Measurements from ENCODE around the gene BSPRY.

BSPRY gene

GRCh38 chr9:113302792-113303418 lies 46.4 kb upstream of the BSPRY start, which contains the start of gene RNF183:
TSS of gene RNF183 (minus strand) at chr9:113303376. CDS start at chr9:113298184, 5,192 bp downstream.
- Histone ChIP-seq H3K4me3 (replicated peaks; ENCODE audit: insufficient read depth, low read length) (no peak within 1 kb of the TSS), H3K27me3 (ENCODE audit: insufficient read depth, poor library complexity, severe bottlenecking) (no peaks in the 10 kb centered on the region), H3K27ac (replicated peaks) (no peak within 1 kb of the TSS)
- DNase-seq (ENCODE audit: low read depth in 1 of 2, low spot score in 1 of 2), result no peak
- TF ChIP-seq CTCF (IDR thresholded peaks at IDR 0.05; ENCODE audit: insufficient read depth, low read length) (no peak), REST (IDR thresholded peaks at IDR 0.05; ENCODE audit: insufficient replicate concordance, low read depth) (no peak), POLR2AphosphoS5 (IDR thresholded peaks at IDR 0.05; ENCODE audit: low read depth) (no peak), GABPA (IDR thresholded peaks at IDR 0.05; ENCODE audit: low read depth) (no peak), SPI1 (IDR thresholded peaks at IDR 0.05; ENCODE audit: borderline replicate concordance, low read depth) (no peak)

- Histone ChIP-seq H3K27me3 (ENCODE audit: insufficient read depth, poor library complexity, severe bottlenecking) (no peaks in the 10 kb centered on the region), H3K4me3 (replicated peaks; ENCODE audit: insufficient read depth, low read length) (no peak overlapping the region), H3K27ac (replicated peaks) (no peak overlapping the region)
- DNase-seq (ENCODE audit: low read depth in 1 of 2, low spot score in 1 of 2), result no peak
- no peak for TF ChIP-seq CTCF (IDR thresholded peaks at IDR 0.05; ENCODE audit: insufficient read depth, low read length)
- no peak for TF ChIP-seq REST (IDR thresholded peaks at IDR 0.05; ENCODE audit: insufficient replicate concordance, low read depth)
- TF ChIP-seq GABPA (IDR thresholded peaks at IDR 0.05; ENCODE audit: low read depth), result no peak
- TF ChIP-seq POLR2AphosphoS5 (IDR thresholded peaks at IDR 0.05; ENCODE audit: low read depth), result no peak
- no peak for TF ChIP-seq SPI1 (IDR thresholded peaks at IDR 0.05; ENCODE audit: borderline replicate concordance, low read depth)
Measured at GRCh38 chr9:113306566-113306965, 42.8 kb upstream of the BSPRY start.

GRCh38 chr9:113307396-113307975 lies 41.9 kb upstream of the BSPRY start:
- Histone ChIP-seq H3K4me3 (replicated peaks; ENCODE audit: insufficient read depth, low read length) (no peak overlapping the region), H3K27ac (replicated peaks) (no peak overlapping the region), H3K27me3 (ENCODE audit: insufficient read depth, poor library complexity, severe bottlenecking) (no peaks in the 10 kb centered on the region)
- TF ChIP-seq POLR2AphosphoS5 (IDR thresholded peaks at IDR 0.05; ENCODE audit: low read depth), result no peak
- TF ChIP-seq GABPA (IDR thresholded peaks at IDR 0.05; ENCODE audit: low read depth), result no peak
- no peak for TF ChIP-seq CTCF (IDR thresholded peaks at IDR 0.05; ENCODE audit: insufficient read depth, low read length)
- no peak for TF ChIP-seq SPI1 (IDR thresholded peaks at IDR 0.05; ENCODE audit: borderline replicate concordance, low read depth)
- no peak for TF ChIP-seq REST (IDR thresholded peaks at IDR 0.05; ENCODE audit: insufficient replicate concordance, low read depth)
- DNase-seq (ENCODE audit: low read depth in 1 of 2, low spot score in 1 of 2), result no peak

Data from HL-60 (cell line).